ENCODE measurements around the gene RTP2. TPM values are rescaled to one million over a fixed set of nuclear protein-coding genes. Genes with fewer than 3 reads are reported as not detected.

Gene RTP2, protein sequence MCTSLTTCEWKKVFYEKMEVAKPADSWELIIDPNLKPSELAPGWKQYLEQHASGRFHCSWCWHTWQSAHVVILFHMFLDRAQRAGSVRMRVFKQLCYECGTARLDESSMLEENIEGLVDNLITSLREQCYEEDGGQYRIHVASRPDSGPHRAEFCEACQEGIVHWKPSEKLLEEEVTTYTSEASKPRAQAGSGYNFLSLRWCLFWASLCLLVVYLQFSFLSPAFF
- not detected for total RNA-seq

DNA sequence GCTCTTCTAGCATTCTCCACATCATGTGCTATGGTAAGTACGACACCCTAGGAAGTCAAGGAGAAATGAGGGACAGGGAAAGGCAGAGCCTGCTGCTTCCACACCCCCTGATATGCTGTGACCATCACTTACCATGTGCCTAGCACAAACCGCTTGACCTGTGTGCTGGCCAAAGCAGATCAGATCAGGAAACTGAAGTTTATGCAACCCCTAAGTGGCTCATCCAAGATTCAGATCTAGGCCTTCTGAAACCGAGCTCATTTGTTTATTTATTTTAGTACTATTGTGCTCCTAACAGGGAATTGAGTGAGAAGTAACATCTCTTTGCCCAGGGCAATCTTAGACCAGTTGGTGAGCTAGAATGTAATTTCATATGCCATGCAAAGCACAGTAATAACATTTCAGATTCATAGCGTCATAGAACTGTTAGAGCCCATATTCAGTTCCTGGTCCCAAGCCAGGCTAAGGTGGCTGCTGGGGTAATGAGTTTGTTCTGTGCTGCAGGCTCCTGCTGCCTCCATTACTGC, at the start of gene RTP2:
RTP2 (minus strand) TSS at position 51 of the 527 bp plus-strand sequence. CDS start 429 bp downstream, outside the sequence.
- Histone ChIP-seq H3K27ac (no peak within 1 kb of the TSS), H3K4me1 (no peaks in the 10 kb centered on the region), H3K27me3 (no peaks in the 10 kb centered on the region), H3K36me3 (no peaks in the 10 kb centered on the region), H3K4me3 (no peak within 1 kb of the TSS), H3K9me3 (no peaks in the 10 kb centered on the region)
- intact Hi-C loops (cut with DNase I) = no loop called here
- no peak for TF ChIP-seq POLR2AphosphoS5 (IDR thresholded peaks at IDR 0.05; ENCODE audit: insufficient read depth in 1 of 2, low read depth in 1 of 2)
- TF ChIP-seq POLR2A (IDR thresholded peaks at IDR 0.05) = no peak
- TF ChIP-seq, protein P1, sequence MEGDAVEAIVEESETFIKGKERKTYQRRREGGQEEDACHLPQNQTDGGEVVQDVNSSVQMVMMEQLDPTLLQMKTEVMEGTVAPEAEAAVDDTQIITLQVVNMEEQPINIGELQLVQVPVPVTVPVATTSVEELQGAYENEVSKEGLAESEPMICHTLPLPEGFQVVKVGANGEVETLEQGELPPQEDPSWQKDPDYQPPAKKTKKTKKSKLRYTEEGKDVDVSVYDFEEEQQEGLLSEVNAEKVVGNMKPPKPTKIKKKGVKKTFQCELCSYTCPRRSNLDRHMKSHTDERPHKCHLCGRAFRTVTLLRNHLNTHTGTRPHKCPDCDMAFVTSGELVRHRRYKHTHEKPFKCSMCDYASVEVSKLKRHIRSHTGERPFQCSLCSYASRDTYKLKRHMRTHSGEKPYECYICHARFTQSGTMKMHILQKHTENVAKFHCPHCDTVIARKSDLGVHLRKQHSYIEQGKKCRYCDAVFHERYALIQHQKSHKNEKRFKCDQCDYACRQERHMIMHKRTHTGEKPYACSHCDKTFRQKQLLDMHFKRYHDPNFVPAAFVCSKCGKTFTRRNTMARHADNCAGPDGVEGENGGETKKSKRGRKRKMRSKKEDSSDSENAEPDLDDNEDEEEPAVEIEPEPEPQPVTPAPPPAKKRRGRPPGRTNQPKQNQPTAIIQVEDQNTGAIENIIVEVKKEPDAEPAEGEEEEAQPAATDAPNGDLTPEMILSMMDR (IDR thresholded peaks at IDR 0.05) = no peak
- no peak for DNase-seq (ENCODE audit: extremely low spot score in 2 of 2)

DNA sequence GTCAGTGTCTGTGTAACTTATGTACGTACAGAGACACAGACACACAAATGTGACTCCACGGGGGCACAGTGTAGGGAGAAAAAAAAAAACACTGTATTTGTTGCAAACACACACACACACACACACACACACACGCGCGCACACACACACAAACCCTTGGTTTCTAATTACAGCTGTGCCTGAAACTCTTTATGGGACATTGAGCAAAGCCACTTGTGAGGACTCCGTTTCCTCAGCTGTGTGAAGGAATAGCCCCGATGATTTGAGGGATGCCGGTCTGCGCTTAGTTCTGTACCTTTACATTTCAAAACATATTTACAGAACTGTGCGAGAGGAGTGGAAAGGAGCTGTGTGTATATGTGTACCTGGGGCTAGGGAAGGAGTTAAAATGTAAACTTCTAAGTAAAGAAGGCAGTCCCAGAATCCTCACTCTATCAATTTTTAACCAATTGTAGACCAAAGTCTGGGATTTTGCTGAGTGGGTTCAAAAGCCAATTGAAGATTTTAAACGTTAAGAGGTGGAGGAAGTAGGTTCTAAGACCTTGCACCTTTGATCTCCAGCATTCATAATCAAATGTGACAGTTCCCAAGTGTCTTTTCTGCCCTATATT, 48.3 kb upstream of the RTP2 start:
- H3K4me3 ChIP-seq = no peak overlapping the region
- no peaks in the 10 kb centered on the region for H3K9me3 ChIP-seq
- H3K36me3 ChIP-seq = no peaks in the 10 kb centered on the region
- no peak for DNase-seq (ENCODE audit: extremely low spot score in 2 of 2)
- H3K27ac ChIP-seq = peak overlapping the region; percentile 16
- no peaks in the 10 kb centered on the region for H3K27me3 ChIP-seq
- intact Hi-C loops (cut with DNase I) = no loop called here
- TF ChIP-seq POLR2A (IDR thresholded peaks at IDR 0.05) (no peak), POLR2AphosphoS5 (IDR thresholded peaks at IDR 0.05; ENCODE audit: insufficient read depth in 1 of 2, low read depth in 1 of 2) (no peak)
- TF ChIP-seq, protein P1 (IDR thresholded peaks at IDR 0.05) = no peak
- peaks cover 18% of the 10 kb centered on the region for H3K4me1 ChIP-seq

DNA sequence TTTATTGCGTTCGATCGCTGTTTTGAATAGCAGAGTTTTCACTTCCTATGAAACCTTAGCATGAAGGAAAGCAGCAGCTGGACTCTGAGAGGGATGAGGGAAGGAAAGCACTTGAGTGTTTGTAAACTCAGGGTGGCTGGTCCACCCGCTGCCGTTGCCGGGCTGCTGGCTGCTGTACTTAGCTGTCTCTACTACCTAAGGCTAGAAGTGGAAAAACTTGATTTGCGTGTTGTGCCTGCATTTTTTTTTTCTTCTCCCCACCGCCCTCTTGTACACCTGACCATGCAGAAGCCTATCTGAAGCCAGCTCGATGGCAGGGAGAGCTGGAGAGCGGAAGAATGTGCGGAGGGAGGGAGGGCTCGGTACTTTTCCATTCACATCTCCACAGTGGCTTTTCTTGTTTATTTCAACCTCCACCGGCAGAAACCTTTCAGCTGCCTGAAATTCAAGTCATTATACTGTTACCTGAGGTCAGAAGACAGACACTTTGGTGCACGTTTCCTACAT, 47.7 kb upstream of the RTP2 start:
- H3K4me1 ChIP-seq = peaks cover 18% of the 10 kb centered on the region
- no peaks in the 10 kb centered on the region for H3K27me3 ChIP-seq
- no peaks in the 10 kb centered on the region for H3K9me3 ChIP-seq
- peak overlapping the region; percentile 16 for H3K27ac ChIP-seq
- no peak for DNase-seq (ENCODE audit: extremely low spot score in 2 of 2)
- intact Hi-C loops (cut with DNase I) = no loop called here
- TF ChIP-seq POLR2A (IDR thresholded peaks at IDR 0.05) = no peak
- TF ChIP-seq POLR2AphosphoS5 (IDR thresholded peaks at IDR 0.05; ENCODE audit: insufficient read depth in 1 of 2, low read depth in 1 of 2) = peak in 1 of 2 donors; percentile 36
- TF ChIP-seq, protein P1 (IDR thresholded peaks at IDR 0.05) = no peak
- H3K4me3 ChIP-seq = no peak overlapping the region
- H3K36me3 ChIP-seq = no peaks in the 10 kb centered on the region

DNA sequence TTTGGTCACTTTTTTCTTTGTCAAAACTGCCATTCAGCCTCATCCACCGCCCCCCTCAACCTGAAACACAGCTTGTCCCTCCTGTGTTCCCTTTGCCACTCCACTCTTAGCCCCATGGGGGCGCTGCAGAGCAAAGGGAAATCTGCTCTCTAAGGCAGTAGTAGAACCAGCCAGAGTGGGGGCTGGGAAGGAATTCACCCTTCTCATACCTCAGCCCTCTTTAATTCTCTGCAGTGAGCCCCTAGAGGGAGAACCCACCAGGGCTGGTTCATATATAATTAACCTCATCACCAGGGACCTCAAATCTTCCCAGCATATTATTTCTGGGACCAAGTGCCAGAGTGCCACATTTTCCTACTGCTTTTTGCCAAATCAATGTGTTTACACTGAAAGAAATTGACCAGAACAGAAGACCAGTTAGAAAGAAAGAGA, 45.7 kb upstream of the RTP2 start:
- Histone ChIP-seq H3K36me3 (no peaks in the 10 kb centered on the region), H3K27me3 (no peaks in the 10 kb centered on the region), H3K4me3 (no peak overlapping the region), H3K9me3 (no peaks in the 10 kb centered on the region), H3K27ac (peak overlapping the region; percentile 99), H3K4me1 (peaks cover 18% of the 10 kb centered on the region)
- DNase-seq (ENCODE audit: extremely low spot score in 2 of 2) = no peak
- intact Hi-C loops (cut with DNase I) = loop anchor here (5.0 to 10.0 kb wide), 5 partner anchors 209 to 1037 kb away; no protein-coding TSS in a partner anchor
- TF ChIP-seq, protein P1 (IDR thresholded peaks at IDR 0.05) = peak; percentile 72 to 96 (median 82)
- peak in 1 of 2 donors; percentile 88 for TF ChIP-seq POLR2AphosphoS5 (IDR thresholded peaks at IDR 0.05; ENCODE audit: insufficient read depth in 1 of 2, low read depth in 1 of 2)
- no peak for TF ChIP-seq POLR2A (IDR thresholded peaks at IDR 0.05)
